K562 (cell line): ENCODE measurements around the gene NAGPA. TPM values are rescaled to one million over a fixed set of nuclear protein-coding genes. Genes with fewer than 3 reads are reported as not detected.

Experiments
- ATAC-seq: fragments of 200-7000 bp; cut with Tn5 transposase; 3 replicates; pipeline ENCODE4 v1.9.1; 2020; ENCODE audit warnings: moderate library complexity
- BruUV-seq: library from RNA; stranded (reverse); fragments of 400-500 nt; replicated peaks from 2 replicates; lab custom pipeline; 2021; lab: Mats Ljungman, UMichigan
- CTCF ChIA-PET: fragments of 300-600 bp; formaldehyde crosslinking; extraction: SDS; loops from one replicate; lab custom pipeline; 2021; ENCODE audit warnings: low intra/inter-chr PET ratio; lab: Yijun Ruan, JAX
- POLR2A ChIA-PET: fragments of 300-600, 350-650 bp; sonication (Branson Sonifier 250); formaldehyde crosslinking; extraction: SDS; loops from one replicate; lab custom pipeline; 2021; ENCODE audit warnings: antibody characterized with exemption, inconsistent platforms; lab: Yijun Ruan, JAX
- DNase-seq, 4 experiments: peaks; one replicate each; pipeline versions ENCODE4 v3.0.0 to v3.0.0-alpha.2; 2011 to 2018; ENCODE audit warnings: low spot score in 3 of 4, mixed read lengths in 3 of 4; ENCODE audit errors: extremely low read depth in 1 of 4
- FAIRE-seq: peaks from 2 replicates; lab custom pipeline; 2011; peaks lifted over from hg19 to GRCh38; lab: Jason Lieb, UNC
- H2AFZ ChIP-seq: 2 replicates; pipeline ENCODE4 v1.6.0; 2011; ENCODE audit warnings: low read depth, low read length, control low read depth, inconsistent platforms
- H3K27ac ChIP-seq: fragments of 200-600 bp; 3 replicates; pipeline ENCODE4 v1.8.0; 2011; ENCODE audit warnings: low read depth, mild to moderate bottlenecking, control low read depth, inconsistent platforms, low read length, moderate library complexity, mixed read lengths; ENCODE audit errors: extremely low read depth
- H3K27me3 ChIP-seq, 2 experiments: fragments of 300-600 bp in 1 of 2; 2 replicates in 1 of 2; 3 replicates in 1 of 2; pipeline versions ENCODE4 v1.6.0 to v1.8.0; 2011; ENCODE audit warnings: inconsistent platforms in 2 of 2, low read length in 2 of 2, mild to moderate bottlenecking in 1 of 2, mixed read lengths in 1 of 2, moderate library complexity in 1 of 2; ENCODE audit not compliant: control insufficient read depth in 2 of 2, insufficient read depth in 2 of 2
- H3K36me3 ChIP-seq: fragments of 300-600 bp; 3 replicates; pipeline ENCODE4 v1.8.0; 2011; ENCODE audit warnings: mild to moderate bottlenecking, low read length, inconsistent platforms; ENCODE audit not compliant: control insufficient read depth, insufficient read depth
- H3K4me1 ChIP-seq, 2 experiments: fragments of 200-600 bp in 1 of 2; replicated peaks in 1 of 2; 2 replicates in 1 of 2; 3 replicates in 1 of 2; pipeline versions ENCODE4 v1.5.1 to v1.8.0; 2011; ENCODE audit warnings: inconsistent platforms in 2 of 2, low read length in 2 of 2, mild to moderate bottlenecking in 1 of 2, mixed read lengths in 1 of 2, moderate library complexity in 1 of 2; ENCODE audit not compliant: control insufficient read depth in 2 of 2, insufficient read depth in 2 of 2
- H3K4me2 ChIP-seq: 2 replicates; pipeline ENCODE4 v1.6.1; 2011; ENCODE audit warnings: low read length, control low read depth, inconsistent platforms, mixed read lengths; ENCODE audit not compliant: insufficient read depth
- H3K4me3 ChIP-seq: fragments of 200-600 bp; sonication (generic), shearing (Covaris generic); 2 replicates; pipeline ENCODE4 v1.5.1; 2016; ENCODE audit warnings: control low read depth, inconsistent platforms
- H3K79me2 ChIP-seq: fragments of 200-600 bp; 3 replicates; pipeline ENCODE4 v1.8.0; 2011; ENCODE audit warnings: low read length, inconsistent platforms; ENCODE audit not compliant: control insufficient read depth, insufficient read depth
- H3K9ac ChIP-seq, 2 experiments: 2 replicates each; pipeline versions ENCODE4 v1.6.0 to v1.6.1; 2011; ENCODE audit warnings: low read depth in 2 of 2, low read length in 2 of 2, control low read depth in 1 of 2, inconsistent platforms in 1 of 2, mild to moderate bottlenecking in 1 of 2, mixed read lengths in 1 of 2; ENCODE audit not compliant: insufficient read depth in 1 of 2
- H3K9me1 ChIP-seq: one replicate; pipeline ENCODE4 v1.6.0; 2011; ENCODE audit warnings: inconsistent platforms, mild to moderate bottlenecking, low read length, moderate library complexity; ENCODE audit not compliant: control insufficient read depth, insufficient read depth
- H3K9me3 ChIP-seq: replicated peaks from 2 replicates; pipeline ENCODE4 v1.5.1; 2011; ENCODE audit warnings: low read depth, low read length, inconsistent platforms; ENCODE audit not compliant: control insufficient read depth, insufficient read depth
- H4K20me1 ChIP-seq: replicated peaks from 2 replicates; pipeline ENCODE4 v1.6.1; 2011; ENCODE audit warnings: low read length, inconsistent platforms, mixed read lengths; ENCODE audit not compliant: control insufficient read depth, insufficient read depth
- CCNT2 ChIP-seq: IDR thresholded peaks from 2 replicates; pipeline ENCODE4 v1.6.1; 2011; ENCODE audit warnings: borderline replicate concordance, low read depth, mild to moderate bottlenecking, moderate library complexity, mixed read lengths, low read length; ENCODE audit not compliant: insufficient read length; ENCODE audit errors: extremely low read depth
- FOXK2 ChIP-seq, 2 experiments: fragments of 450-650 bp; IDR thresholded peaks in 1 of 2; conservative IDR thresholded peaks in 1 of 2; 2 replicates each; pipeline ENCODE4 v1.6.1; 2016; ENCODE audit warnings: low read depth in 2 of 2, mild to moderate bottlenecking in 1 of 2
- NCOA4 ChIP-seq: fragments of 450-650 bp; IDR thresholded peaks from 2 replicates; pipeline ENCODE4 v1.6.1; 2018; ENCODE audit warnings: mild to moderate bottlenecking; ENCODE audit not compliant: partially characterized antibody
- POLR2G ChIP-seq: fragments of 200-400 bp; formaldehyde crosslinking; IDR thresholded peaks from 2 replicates; pipeline ENCODE4 v1.6.1; 2017; ENCODE audit warnings: low read depth, mild to moderate bottlenecking, antibody characterized with exemption, low read length, moderate library complexity
- SMAD1 ChIP-seq: fragments of 150-350 bp; IDR thresholded peaks from 2 replicates; pipeline ENCODE4 v1.6.1; 2014; ENCODE audit warnings: low read length, low read depth; ENCODE audit not compliant: partially characterized antibody
- TEAD4 ChIP-seq, 2 experiments: sonication (generic) in 1 of 2; formaldehyde crosslinking in 1 of 2; IDR thresholded peaks; 2 replicates each; pipeline versions ENCODE4 v1.6.1 to v1.8.0; 2012 to 2022; ENCODE audit warnings: borderline replicate concordance in 1 of 2, inconsistent platforms in 1 of 2, low read length in 1 of 2, mild to moderate bottlenecking in 1 of 2, missing genetic modification reagents in 1 of 2
- TFAM ChIP-seq: fragments of 250-450 bp; sonication (Bioruptor Pico); conservative IDR thresholded peaks from 2 replicates; pipeline ENCODE4 v1.5.0; 2021; ENCODE audit warnings: mild to moderate bottlenecking, moderate library complexity
- U2AF1 ChIP-seq: fragments of 200-400 bp; formaldehyde crosslinking; optimal IDR thresholded peaks from 2 replicates; pipeline ENCODE3; 2017; ENCODE audit warnings: mild to moderate bottlenecking, low read depth, low read length, moderate library complexity
- ZBTB7A ChIP-seq: IDR thresholded peaks from 2 replicates; pipeline ENCODE4 v1.6.1; 2011; ENCODE audit warnings: low read depth, mild to moderate bottlenecking, low read length, moderate library complexity, borderline replicate concordance; ENCODE audit not compliant: control insufficient read depth
- ZNF133 ChIP-seq: fragments of 250-450 bp; sonication (Bioruptor Pico); IDR thresholded peaks from 2 replicates; pipeline ENCODE4 v1.4.0; 2020; ENCODE audit warnings: mild to moderate bottlenecking
- ZNF232 ChIP-seq: sonication (generic); formaldehyde crosslinking; IDR thresholded peaks from 2 replicates; pipeline ENCODE4 v1.8.0; 2022; ENCODE audit warnings: mild to moderate bottlenecking, missing genetic modification reagents
- ZNF551 ChIP-seq: fragments of 250-450 bp; sonication (Bioruptor Pico); IDR thresholded peaks from 2 replicates; pipeline ENCODE4 v1.5.0; 2021; ENCODE audit warnings: mild to moderate bottlenecking, moderate library complexity
- ZNF589 ChIP-seq: fragments of 200-800 bp; sonication (Bioruptor generic); IDR thresholded peaks from 2 replicates; pipeline ENCODE4 v1.6.1; 2016; ENCODE audit warnings: low read depth, missing genetic modification characterization, missing compliant biosample characterization
- WGBS: fragments of 100-300 bp; shearing (Covaris generic); methylation state at CpG from one replicate; pipeline ENCODE4 v1.1.6; 2016; ENCODE audit warnings: low coverage, mixed read lengths; ENCODE audit not compliant: insufficient coverage; ENCODE audit errors: missing lambda C conversion rate; 5-methylcytosine and 5-hydroxymethylcytosine counted together
- in situ Hi-C: fragments of 300-500 bp; cut with MboI; formaldehyde crosslinking; loops from 4 replicates; pipeline ENCODE4 v1.15.0; 2018; ENCODE audit warnings: inconsistent platforms, mixed read lengths
- intact Hi-C: fragments of 100-400 bp; cut with micrococcal nuclease; formaldehyde crosslinking; loops from 2 replicates; pipeline ENCODE4 v1.14.2; 2022
- polyA plus RNA-seq, 8 experiments: library from polyadenylated mRNA; depleted of rRNA in 4 of 8; stranded (reverse) in 5 of 8; unstranded in 3 of 8; fragments of >200 nt; fragmentation: Nextera tagmentation in 2 of 8; fragmentation: Illumina TruSeq in 1 of 8; extraction: Ambion mirVana in 2 of 8; extraction: Trizol in 1 of 8; gene quantifications; 2 replicates each; pipeline versions ENCODE4 v1.2.1 to v1.2.3, GENCODE V29; 2011 to 2014; ENCODE audit warnings: inconsistent platforms in 1 of 8, missing spikeins in 1 of 8
- total RNA-seq, 7 experiments: library from RNA; depleted of rRNA in 6 of 7; stranded (reverse); fragments of >200 nt in 6 of 7; fragmentation: Illumina TruSeq in 2 of 7; extraction: Trizol in 2 of 7; gene quantifications; 2 replicates each; pipeline versions ENCODE4 v1.2.1 to v1.2.3, GENCODE V29; 2011 to 2021; ENCODE audit warnings: low replicate concordance in 1 of 7
- TF ChIP-seq, protein P1 (sequence below), 3 experiments: IDR thresholded peaks in 2 of 3; conservative IDR thresholded peaks in 1 of 3; 2 replicates each; pipeline ENCODE4 v1.5.1; 2011 to 2012; ENCODE audit warnings: low read length in 3 of 3, mild to moderate bottlenecking in 3 of 3, control low read depth in 2 of 3, improper control_type of control experiment in 1 of 3, inconsistent platforms in 1 of 3, low read depth in 1 of 3, mixed read lengths in 1 of 3, moderate library complexity in 1 of 3; ENCODE audit not compliant: insufficient read depth in 2 of 3
- TF ChIP-seq, protein P2 (sequence below): fragments of 450-650 bp; IDR thresholded peaks from 2 replicates; pipeline ENCODE4 v1.6.1; 2017; ENCODE audit warnings: antibody characterized with exemption
- TF ChIP-seq, protein P3 (sequence below): fragments of 450-650 bp; IDR thresholded peaks from one replicate; pipeline ENCODE4 v1.6.1; 2018; ENCODE audit warnings: mild to moderate bottlenecking, moderate library complexity; ENCODE audit not compliant: partially characterized antibody

Gene NAGPA
- total and polyA plus RNA-seq, 9 of the 15 experiments (the other 6 are each of a cell fraction or from before 2014, with no cell fraction given) = 0.15 to 12.7 (median 4.6) TPM

DNA sequence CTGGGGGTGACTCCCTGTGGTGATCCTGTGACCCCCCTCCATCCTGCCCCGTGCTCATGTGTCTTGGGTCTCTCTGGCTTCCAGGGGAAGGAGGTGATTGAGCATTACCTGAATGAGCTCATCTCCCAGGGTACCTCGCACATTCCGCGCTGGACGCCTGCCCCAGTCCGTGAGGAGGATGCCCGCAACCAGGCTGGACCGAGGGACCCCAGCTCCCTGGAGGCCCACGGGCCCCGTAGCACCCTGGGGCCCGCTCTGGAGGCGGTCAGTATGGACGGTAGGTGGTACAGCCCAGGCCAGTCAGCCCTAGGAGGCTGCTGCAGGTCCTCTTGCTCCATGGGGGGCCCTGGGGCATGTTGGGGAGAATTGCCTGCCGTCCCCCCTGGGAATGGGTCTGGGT, 42.0 kb downstream of the NAGPA start (continued):
- TF ChIP-seq CCNT2 (no peak), TFAM (CRISPR knock-in tag) (no peak), ZNF232 (no peak), POLR2G (no peak), ZNF133 (CRISPR knock-in tag) (no peak), FOXK2 (conservative IDR thresholded peaks at IDR 0.05 in 1 of 2, IDR thresholded peaks at IDR 0.05 in 1 of 2; ENCODE audit: low read depth in 2 of 2) (no peak)
- TF ChIP-seq, protein P1, sequence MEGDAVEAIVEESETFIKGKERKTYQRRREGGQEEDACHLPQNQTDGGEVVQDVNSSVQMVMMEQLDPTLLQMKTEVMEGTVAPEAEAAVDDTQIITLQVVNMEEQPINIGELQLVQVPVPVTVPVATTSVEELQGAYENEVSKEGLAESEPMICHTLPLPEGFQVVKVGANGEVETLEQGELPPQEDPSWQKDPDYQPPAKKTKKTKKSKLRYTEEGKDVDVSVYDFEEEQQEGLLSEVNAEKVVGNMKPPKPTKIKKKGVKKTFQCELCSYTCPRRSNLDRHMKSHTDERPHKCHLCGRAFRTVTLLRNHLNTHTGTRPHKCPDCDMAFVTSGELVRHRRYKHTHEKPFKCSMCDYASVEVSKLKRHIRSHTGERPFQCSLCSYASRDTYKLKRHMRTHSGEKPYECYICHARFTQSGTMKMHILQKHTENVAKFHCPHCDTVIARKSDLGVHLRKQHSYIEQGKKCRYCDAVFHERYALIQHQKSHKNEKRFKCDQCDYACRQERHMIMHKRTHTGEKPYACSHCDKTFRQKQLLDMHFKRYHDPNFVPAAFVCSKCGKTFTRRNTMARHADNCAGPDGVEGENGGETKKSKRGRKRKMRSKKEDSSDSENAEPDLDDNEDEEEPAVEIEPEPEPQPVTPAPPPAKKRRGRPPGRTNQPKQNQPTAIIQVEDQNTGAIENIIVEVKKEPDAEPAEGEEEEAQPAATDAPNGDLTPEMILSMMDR (IDR thresholded peaks at IDR 0.05 in 2 of 3, conservative IDR thresholded peaks at IDR 0.05 in 1 of 3; ENCODE audit: insufficient read depth in 2 of 3, low read depth in 1 of 3, low read length in 3 of 3) = no peak

DNA sequence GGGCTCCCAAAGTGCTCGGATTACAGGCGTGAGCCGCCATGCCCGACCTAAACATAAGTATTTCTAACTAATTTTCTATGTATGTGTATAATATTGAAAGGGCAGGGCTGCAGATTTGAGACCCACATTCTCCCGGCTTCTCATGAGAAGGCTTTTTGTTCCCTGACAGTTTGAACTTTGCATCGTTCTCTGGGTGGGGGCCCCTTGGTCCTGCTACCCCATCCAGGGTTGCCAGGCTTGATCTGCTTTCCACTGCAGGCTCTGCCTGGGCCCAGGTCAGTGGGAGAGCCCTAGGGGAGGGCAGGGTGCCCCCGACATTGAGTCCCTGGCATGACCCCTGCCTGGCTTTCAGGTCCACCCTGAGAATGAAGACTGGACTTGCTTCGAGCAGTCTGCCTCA, 43.3 kb downstream of the NAGPA start:
- Histone ChIP-seq H3K79me2 (no peaks in the 10 kb centered on the region), H3K4me3 (no peak overlapping the region), H3K4me2 (no peak overlapping the region), H4K20me1 (peaks cover 4% of the 10 kb centered on the region; the same call in 1 of the 2 replicates), H2AFZ (no peak overlapping the region), H3K36me3 (no peaks in the 10 kb centered on the region), H3K9ac (no peak overlapping the region), H3K27ac (no peak overlapping the region), H3K27me3 (peaks cover 23 to 45% of the 10 kb centered on the region in 2 experiments; a peak in 4 of 5 replicates), H3K9me3 (no peaks in the 10 kb centered on the region), H3K4me1 (peaks cover 0 to 15% of the 10 kb centered on the region in 2 experiments; a peak in 3 of 5 replicates), H3K9me1 (no peaks in the 10 kb centered on the region)
- DNase-seq (no peak), ATAC-seq (no peak), FAIRE-seq (no peak)
- CTCF ChIA-PET = no interaction called here
- POLR2A ChIA-PET = no interaction called here
- 3% methylated on average over 8 of the region's 8 CpGs for WGBS
- intact Hi-C loops (no loop called here), in situ Hi-C loops (no loop called here)
- BruUV-seq = no TSS peak
- TF ChIP-seq ZNF551 (CRISPR knock-in tag) = no peak
- no peak for TF ChIP-seq SMAD1
- TF ChIP-seq NCOA4 = no peak
- TF ChIP-seq U2AF1 = no peak
- no peak for TF ChIP-seq ZBTB7A
- TF ChIP-seq ZNF589 = no peak
- TF ChIP-seq, protein P2, sequence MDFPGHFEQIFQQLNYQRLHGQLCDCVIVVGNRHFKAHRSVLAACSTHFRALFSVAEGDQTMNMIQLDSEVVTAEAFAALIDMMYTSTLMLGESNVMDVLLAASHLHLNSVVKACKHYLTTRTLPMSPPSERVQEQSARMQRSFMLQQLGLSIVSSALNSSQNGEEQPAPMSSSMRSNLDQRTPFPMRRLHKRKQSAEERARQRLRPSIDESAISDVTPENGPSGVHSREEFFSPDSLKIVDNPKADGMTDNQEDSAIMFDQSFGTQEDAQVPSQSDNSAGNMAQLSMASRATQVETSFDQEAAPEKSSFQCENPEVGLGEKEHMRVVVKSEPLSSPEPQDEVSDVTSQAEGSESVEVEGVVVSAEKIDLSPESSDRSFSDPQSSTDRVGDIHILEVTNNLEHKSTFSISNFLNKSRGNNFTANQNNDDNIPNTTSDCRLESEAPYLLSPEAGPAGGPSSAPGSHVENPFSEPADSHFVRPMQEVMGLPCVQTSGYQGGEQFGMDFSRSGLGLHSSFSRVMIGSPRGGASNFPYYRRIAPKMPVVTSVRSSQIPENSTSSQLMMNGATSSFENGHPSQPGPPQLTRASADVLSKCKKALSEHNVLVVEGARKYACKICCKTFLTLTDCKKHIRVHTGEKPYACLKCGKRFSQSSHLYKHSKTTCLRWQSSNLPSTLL = no peak
- TF ChIP-seq, protein P3, sequence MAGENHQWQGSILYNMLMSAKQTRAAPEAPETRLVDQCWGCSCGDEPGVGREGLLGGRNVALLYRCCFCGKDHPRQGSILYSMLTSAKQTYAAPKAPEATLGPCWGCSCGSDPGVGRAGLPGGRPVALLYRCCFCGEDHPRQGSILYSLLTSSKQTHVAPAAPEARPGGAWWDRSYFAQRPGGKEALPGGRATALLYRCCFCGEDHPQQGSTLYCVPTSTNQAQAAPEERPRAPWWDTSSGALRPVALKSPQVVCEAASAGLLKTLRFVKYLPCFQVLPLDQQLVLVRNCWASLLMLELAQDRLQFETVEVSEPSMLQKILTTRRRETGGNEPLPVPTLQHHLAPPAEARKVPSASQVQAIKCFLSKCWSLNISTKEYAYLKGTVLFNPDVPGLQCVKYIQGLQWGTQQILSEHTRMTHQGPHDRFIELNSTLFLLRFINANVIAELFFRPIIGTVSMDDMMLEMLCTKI = no peak
- no peak for TF ChIP-seq TEAD4 (IDR thresholded peaks at IDR 0.05; ENCODE audit: low read length)
- no peak for TF ChIP-seq TEAD4 (CRISPR knock-in tag; IDR thresholded peaks at IDR 0.05; ENCODE audit: borderline replicate concordance)
